ENCODE measurements around the gene RAD54L. TPM values are rescaled to one million over a fixed set of nuclear protein-coding genes. Genes with fewer than 3 reads are reported as not detected.

RAD54L gene
- total and polyA plus RNA-seq, 10 of the 15 experiments (the other 5 are each of a cell fraction or from before 2014, with no cell fraction given) = 12.9 to 54.2 (median 23.6) TPM

DNA sequence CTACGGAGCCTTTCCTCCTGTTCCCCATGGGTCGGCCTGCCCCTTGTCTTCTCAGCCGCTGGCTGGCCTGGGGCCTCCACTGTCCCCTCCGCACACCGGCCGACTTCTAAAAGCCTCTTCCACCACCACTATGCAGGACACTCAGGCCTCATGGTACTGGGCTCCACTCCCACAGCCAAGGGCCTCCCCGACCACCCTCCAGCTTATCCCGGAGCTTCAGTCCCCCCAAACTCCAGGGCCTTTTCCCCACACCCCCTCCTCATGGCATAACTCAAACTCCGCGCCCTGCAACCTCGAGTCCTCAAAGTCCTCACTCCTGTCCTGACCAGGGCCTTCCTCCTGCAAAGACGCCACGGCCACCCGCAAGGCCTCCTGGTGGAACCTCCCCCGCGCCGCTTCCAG is 53.8 kb downstream of the RAD54L start:
- peak overlapping the region; percentile 93 for H3K9ac ChIP-seq (ENCODE audit: control insufficient read depth, insufficient read depth, low read length)
- peak overlapping the region; percentile 91 for H3K4me2 ChIP-seq (ENCODE audit: control insufficient read depth, insufficient read depth)
- H4K20me1 ChIP-seq (ENCODE audit: control insufficient read depth, insufficient read depth) = no peaks in the 10 kb centered on the region
- 35% methylated on average over 17 of the region's 17 CpGs for WGBS (ENCODE audit: insufficient coverage, insufficient replicate concordance, low lambda C conversion rate, missing lambda C conversion rate)
- FAIRE-seq (no peak), ATAC-seq (no peak), DNase-seq (ENCODE audit: low read depth, low spot score) (no peak)
- peak overlapping the region; percentile 84 for H3K27ac ChIP-seq (ENCODE audit: control insufficient read depth, insufficient read depth)
- in situ Hi-C loops (cut with MboI) (loop anchor here (5.0 kb wide), 1 partner anchor 41 kb away; the partner anchor contains the start of gene NSUN4), intact Hi-C loops (cut with micrococcal nuclease; ENCODE audit: unreplicated experiment) (no loop called here)
- POLR2A ChIA-PET = interaction anchor here (1.1 to 1.4 kb wide), 2 partner anchors 27 to 47 kb away, joined by 3 to 4 read pairs; no protein-coding TSS in a partner anchor
- SMC1A ChIA-PET (ENCODE audit: uncharacterized antibody, unreplicated experiment) = interaction anchor here (0.8 to 3.9 kb wide), 5 partner anchors 15 to 46 kb away, joined by 3 to 15 read pairs (median 7); no protein-coding TSS in a partner anchor
- no peak overlapping the region for H2AFZ ChIP-seq (ENCODE audit: control insufficient read depth, low read depth, low read length)
- H3K4me1 ChIP-seq (ENCODE audit: control insufficient read depth, insufficient read depth, low read length) = peaks cover 9% of the 10 kb centered on the region
- peak overlapping the region; percentile 98 for H3K4me3 ChIP-seq
- BruUV-seq (replicated peaks) = no TSS peak
- H3K79me2 ChIP-seq (ENCODE audit: control insufficient read depth, insufficient read depth, low read length) = peaks cover 75% of the 10 kb centered on the region
- H3K27me3 ChIP-seq (replicated peaks in 1 of 2; ENCODE audit: control insufficient read depth in 2 of 2, insufficient read depth in 2 of 2, low read length in 1 of 2) = no peaks in the 10 kb centered on the region
- H3K36me3 ChIP-seq (ENCODE audit: control insufficient read depth in 2 of 2, insufficient read depth in 2 of 2, low read length in 1 of 2) = peaks cover 6 to 16% of the 10 kb centered on the region in 2 experiments
- TF ChIP-seq, protein P1, sequence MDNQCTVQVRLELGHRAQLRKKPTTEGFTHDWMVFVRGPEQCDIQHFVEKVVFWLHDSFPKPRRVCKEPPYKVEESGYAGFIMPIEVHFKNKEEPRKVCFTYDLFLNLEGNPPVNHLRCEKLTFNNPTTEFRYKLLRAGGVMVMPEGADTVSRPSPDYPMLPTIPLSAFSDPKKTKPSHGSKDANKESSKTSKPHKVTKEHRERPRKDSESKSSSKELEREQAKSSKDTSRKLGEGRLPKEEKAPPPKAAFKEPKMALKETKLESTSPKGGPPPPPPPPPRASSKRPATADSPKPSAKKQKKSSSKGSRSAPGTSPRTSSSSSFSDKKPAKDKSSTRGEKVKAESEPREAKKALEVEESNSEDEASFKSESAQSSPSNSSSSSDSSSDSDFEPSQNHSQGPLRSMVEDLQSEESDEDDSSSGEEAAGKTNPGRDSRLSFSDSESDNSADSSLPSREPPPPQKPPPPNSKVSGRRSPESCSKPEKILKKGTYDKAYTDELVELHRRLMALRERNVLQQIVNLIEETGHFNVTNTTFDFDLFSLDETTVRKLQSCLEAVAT (IDR thresholded peaks at IDR 0.05) = peak; percentile 96
- TF ChIP-seq, protein P2, sequence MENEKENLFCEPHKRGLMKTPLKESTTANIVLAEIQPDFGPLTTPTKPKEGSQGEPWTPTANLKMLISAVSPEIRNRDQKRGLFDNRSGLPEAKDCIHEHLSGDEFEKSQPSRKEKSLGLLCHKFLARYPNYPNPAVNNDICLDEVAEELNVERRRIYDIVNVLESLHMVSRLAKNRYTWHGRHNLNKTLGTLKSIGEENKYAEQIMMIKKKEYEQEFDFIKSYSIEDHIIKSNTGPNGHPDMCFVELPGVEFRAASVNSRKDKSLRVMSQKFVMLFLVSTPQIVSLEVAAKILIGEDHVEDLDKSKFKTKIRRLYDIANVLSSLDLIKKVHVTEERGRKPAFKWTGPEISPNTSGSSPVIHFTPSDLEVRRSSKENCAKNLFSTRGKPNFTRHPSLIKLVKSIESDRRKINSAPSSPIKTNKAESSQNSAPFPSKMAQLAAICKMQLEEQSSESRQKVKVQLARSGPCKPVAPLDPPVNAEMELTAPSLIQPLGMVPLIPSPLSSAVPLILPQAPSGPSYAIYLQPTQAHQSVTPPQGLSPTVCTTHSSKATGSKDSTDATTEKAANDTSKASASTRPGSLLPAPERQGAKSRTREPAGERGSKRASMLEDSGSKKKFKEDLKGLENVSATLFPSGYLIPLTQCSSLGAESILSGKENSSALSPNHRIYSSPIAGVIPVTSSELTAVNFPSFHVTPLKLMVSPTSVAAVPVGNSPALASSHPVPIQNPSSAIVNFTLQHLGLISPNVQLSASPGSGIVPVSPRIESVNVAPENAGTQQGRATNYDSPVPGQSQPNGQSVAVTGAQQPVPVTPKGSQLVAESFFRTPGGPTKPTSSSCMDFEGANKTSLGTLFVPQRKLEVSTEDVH (IDR thresholded peaks at IDR 0.05; ENCODE audit: low read depth, partially characterized antibody) = no peak
- RAD21 ChIA-PET (ENCODE audit: unreplicated experiment) = interaction anchor here (2.1 to 3.6 kb wide), 2 partner anchors 41 to 46 kb away, joined by 7 to 11 read pairs; no protein-coding TSS in a partner anchor
- CTCF ChIA-PET = interaction anchor here (0.8 to 6.2 kb wide), 5 partner anchors 25 to 77 kb away, joined by 3 to 49 read pairs (median 5); partner anchors contain the start of gene NSUN4
- H3K9me3 ChIP-seq (replicated peaks; ENCODE audit: control insufficient read depth, insufficient read depth, low read length) = no peaks in the 10 kb centered on the region

All from GM12878 (cell line).